Spleen (tissue), 11 donors: ENCODE measurements around the gene DUSP16. TPM values are rescaled to one million over a fixed set of nuclear protein-coding genes. Genes with fewer than 3 reads are reported as not detected.

Experiments
- DNase-seq: peaks from one replicate; pipeline ENCODE4 v3.0.0-alpha.2; 2020
- H3K27ac ChIP-seq, 8 donors: fragments of 200-600 bp; sonication (generic) in 7 of 8; 1 replicate in 4 of 8; 2 replicates in 4 of 8; pipeline versions ENCODE4 v1.5.0 to v1.8.0; 2016 to 2021; ENCODE audit warnings: inconsistent platforms in 4 of 8, mild to moderate bottlenecking in 4 of 8, moderate library complexity in 1 of 8
- H3K27me3 ChIP-seq, 7 donors: fragments of 200-600 bp; sonication (generic) in 6 of 7; replicated peaks in 1 of 7; 1 replicate in 4 of 7; 2 replicates in 3 of 7; pipeline versions ENCODE4 v1.5.0 to v1.8.0; 2016 to 2021; ENCODE audit warnings: inconsistent platforms in 3 of 7, mild to moderate bottlenecking in 1 of 7
- H3K36me3 ChIP-seq, 6 donors: fragments of 200-600 bp; sonication (generic) in 5 of 6; 1 replicate in 4 of 6; 2 replicates in 2 of 6; pipeline versions ENCODE4 v1.5.0 to v1.8.0; 2016 to 2021; ENCODE audit warnings: inconsistent platforms in 2 of 6
- H3K4me1 ChIP-seq, 6 donors: fragments of 200-600 bp; sonication (generic) in 5 of 6; 1 replicate in 3 of 6; 2 replicates in 3 of 6; pipeline versions ENCODE4 v1.5.0 to v1.8.0; 2016 to 2021; ENCODE audit warnings: inconsistent platforms in 3 of 6
- H3K4me3 ChIP-seq, 8 donors: fragments of 200-600 bp; sonication (generic) in 7 of 8; 1 replicate in 4 of 8; 2 replicates in 4 of 8; pipeline versions ENCODE4 v1.5.0 to v1.8.0; 2016 to 2021; ENCODE audit warnings: inconsistent platforms in 4 of 8, mild to moderate bottlenecking in 4 of 8, moderate library complexity in 2 of 8
- H3K9me3 ChIP-seq, 8 donors: fragments of 200-600 bp; sonication (generic) in 7 of 8; 1 replicate in 4 of 8; 2 replicates in 4 of 8; pipeline versions ENCODE4 v1.5.0 to v1.8.0; 2016 to 2021; ENCODE audit warnings: inconsistent platforms in 4 of 8
- CTCF ChIP-seq, 11 experiments: fragments of 200-600 bp in 7 of 11; fragments of 450-650 bp in 4 of 11; sonication (generic) in 4 of 11; IDR thresholded peaks in 8 of 11; conservative IDR thresholded peaks in 3 of 11; 1 replicate in 7 of 11; 2 replicates in 4 of 11; pipeline versions ENCODE4 v1.4.0 to v1.8.0; 2016 to 2021; ENCODE audit warnings: antibody characterized with exemption in 11 of 11, inconsistent platforms in 4 of 11, mild to moderate bottlenecking in 1 of 11
- POLR2A ChIP-seq, 3 donors: fragments of 450-650 bp; IDR thresholded peaks; one replicate each; pipeline ENCODE4 v1.5.1; 2017; ENCODE audit warnings: antibody characterized with exemption in 3 of 3, mild to moderate bottlenecking in 1 of 3
- POLR2AphosphoS5 ChIP-seq, 3 donors: sonication (generic); formaldehyde crosslinking; IDR thresholded peaks; one replicate each; pipeline ENCODE4 v1.5.1; 2017; ENCODE audit warnings: antibody characterized with exemption in 3 of 3
- WGBS, 5 donors: extraction: QIAGEN DNeasy Blood & Tissue Kit in 3 of 5; methylation state at CpG; one replicate each; pipeline versions ENCODE4 v1.1.5 to v1.1.7; 2013 to 2018; 5-methylcytosine and 5-hydroxymethylcytosine counted together
- intact Hi-C: fragments of 100-400 bp; cut with DNase I; formaldehyde crosslinking; loops from one replicate; pipeline ENCODE4 v1.15.0; 2023; ENCODE audit warnings: low total_unique reads
- polyA plus RNA-seq, 3 donors: library from polyadenylated mRNA; stranded (reverse); fragments of 200-250 nt; gene quantifications; one replicate each; pipeline ENCODE4 v1.2.1, GENCODE V29; 2013
- total RNA-seq, 7 donors: library from RNA; depleted of rRNA in 3 of 7; stranded (reverse); fragments of >200 nt in 3 of 7; fragmentation: NEBNext Ultra II Directional in 4 of 7; extraction: Animal tissue kit (Norgen Biotek cat#: 25700) in 4 of 7; gene quantifications; one replicate each; pipeline versions ENCODE4 v1.1.0 to v1.2.1, GENCODE V29; 2016 to 2021
- donor health status: healthy with polysubstance abuse.
- donor health status: DM: no; HTN: no; CAD: no; lungs with moderate emphysema.
- donor health status: DM: no; HTN: no; CAD: no.
- donor health status: Bipolar disorder and iron deficiency.
- donor health status: healthy.
- donor health status: DM: no; HTN: no; CAD: no.
- donor health status: DM: yes; HTN: yes; CAD: no.

Gene DUSP16
- total and polyA plus RNA-seq, 10 donors: 2.2 to 43.7 (median 20.8) TPM

- Histone ChIP-seq H3K27ac (peak overlapping the region in 4 of 8 donors; percentile 14 to 37 (median 16)), H3K4me3 (no peak overlapping the region), H3K9me3 (no peaks in the 10 kb centered on the region), H3K4me1 (peaks cover 0 to 16% (median 7%) of the 10 kb centered on the region in 6 donors), H3K27me3 (no peaks in the 10 kb centered on the region), H3K36me3 (peaks cover 0 to 36% (median 5%) of the 10 kb centered on the region in 6 donors)
- WGBS, 5 donors: 76 to 87% (median 83%) methylated on average over 6 of the region's 6 CpGs
- DNase-seq: no peak
- intact Hi-C loops: no loop called here
- TF ChIP-seq CTCF (IDR thresholded peaks at IDR 0.05 in 8 of 11, conservative IDR thresholded peaks at IDR 0.05 in 3 of 11) (no peak), POLR2AphosphoS5 (IDR thresholded peaks at IDR 0.05) (no peak), POLR2A (IDR thresholded peaks at IDR 0.05) (no peak)
Measured at GRCh38 chr12:12521888-12522287, 40.8 kb downstream of the DUSP16 start.

- Histone ChIP-seq H3K4me3 (no peak overlapping the region), H3K9me3 (no peaks in the 10 kb centered on the region), H3K36me3 (peaks cover 0 to 44% (median 5%) of the 10 kb centered on the region in 6 donors), H3K27ac (no peak overlapping the region), H3K4me1 (peaks cover 0 to 16% (median 5%) of the 10 kb centered on the region in 6 donors), H3K27me3 (no peaks in the 10 kb centered on the region)
- intact Hi-C loops: no loop called here
- no peak for TF ChIP-seq POLR2AphosphoS5 (IDR thresholded peaks at IDR 0.05)
- TF ChIP-seq CTCF (IDR thresholded peaks at IDR 0.05 in 8 of 11, conservative IDR thresholded peaks at IDR 0.05 in 3 of 11): no peak
- no peak for TF ChIP-seq POLR2A (IDR thresholded peaks at IDR 0.05)
- 93 to 96% (median 94%) methylated on average over 8 of the region's 8 CpGs for WGBS, 5 donors
- DNase-seq: no peak
Measured at GRCh38 chr12:12521044-12521485, 41.6 kb downstream of the DUSP16 start.

GRCh38 chr12:12520273-12520672 is 42.4 kb downstream of the DUSP16 start:
- Histone ChIP-seq H3K27ac (no peak overlapping the region), H3K27me3 (no peaks in the 10 kb centered on the region), H3K4me3 (no peak overlapping the region), H3K36me3 (peaks cover 0 to 49% (median 5%) of the 10 kb centered on the region in 6 donors), H3K9me3 (no peaks in the 10 kb centered on the region), H3K4me1 (peaks cover 0 to 16% (median 5%) of the 10 kb centered on the region in 6 donors)
- TF ChIP-seq POLR2A (IDR thresholded peaks at IDR 0.05): no peak
- TF ChIP-seq POLR2AphosphoS5 (IDR thresholded peaks at IDR 0.05): no peak
- intact Hi-C loops: no loop called here
- DNase-seq: no peak

- intact Hi-C loops: no loop called here
- Histone ChIP-seq H3K36me3 (peaks cover 0 to 49% (median 5%) of the 10 kb centered on the region in 6 donors), H3K27ac (no peak overlapping the region), H3K9me3 (no peaks in the 10 kb centered on the region), H3K4me3 (no peak overlapping the region), H3K4me1 (peaks cover 0 to 16% (median 5%) of the 10 kb centered on the region in 6 donors), H3K27me3 (no peaks in the 10 kb centered on the region)
- WGBS, 5 donors: 81 to 94% (median 84%) methylated on average over 4 of the region's 4 CpGs
- DNase-seq: no peak
- TF ChIP-seq POLR2A (IDR thresholded peaks at IDR 0.05) (no peak), POLR2AphosphoS5 (IDR thresholded peaks at IDR 0.05) (no peak), CTCF (IDR thresholded peaks at IDR 0.05 in 8 of 11, conservative IDR thresholded peaks at IDR 0.05 in 3 of 11) (no peak)
Measured at GRCh38 chr12:12519354-12519998, 43.2 kb downstream of the DUSP16 start.
